ENCODE data around the gene CNN2. TPM values are rescaled to one million over a fixed set of nuclear protein-coding genes. Genes with fewer than 3 reads are reported as not detected.

The CNN2 gene
- total RNA-seq, 1 experiment from 2014 or later, result 524 TPM

GRCh38 chr19:1086613-1087012, 60.2 kb downstream of the CNN2 start:
- Histone ChIP-seq H4K20me1 (ENCODE audit: control insufficient read depth, insufficient read depth, insufficient read length) (no peaks in the 10 kb centered on the region), H3K27ac (ENCODE audit: insufficient read length, low read depth, low read length) (no peak overlapping the region), H2AFZ (ENCODE audit: low read length) (no peak overlapping the region), H3T11ph (ENCODE audit: low read length) (no peak overlapping the region), H2BK15ac (ENCODE audit: low read depth, low read length) (no peak overlapping the region), H3K4ac (ENCODE audit: low read depth, low read length) (no peak overlapping the region), H2BK120ac (ENCODE audit: low read depth, low read length, poor library complexity, severe bottlenecking) (no peak overlapping the region), H3K23ac (ENCODE audit: insufficient read length, low read depth, low read length) (no peak overlapping the region), H3K56ac (ENCODE audit: insufficient read length, low read depth, low read length) (no peak overlapping the region), H3K18ac (ENCODE audit: insufficient read length, low read depth, low read length) (no peak overlapping the region), H3K9me3 (ENCODE audit: control insufficient read depth, low read depth, low read length) (no peaks in the 10 kb centered on the region), H2BK20ac (ENCODE audit: low read depth, low read length, poor library complexity, severe bottlenecking) (no peak overlapping the region), H3K4me1 (ENCODE audit: insufficient read depth, low read length) (no peaks in the 10 kb centered on the region), H2AK5ac (ENCODE audit: insufficient read length, low read length) (no peak overlapping the region), H3K14ac (ENCODE audit: insufficient read depth, low read length) (no peak overlapping the region), H3K23me2 (ENCODE audit: insufficient read length, low read depth, low read length, poor library complexity, severe bottlenecking) (no peaks in the 10 kb centered on the region), H3K9ac (ENCODE audit: extremely low read depth, insufficient read length, low read length) (no peak overlapping the region), H4K91ac (ENCODE audit: insufficient read length, low read depth, low read length) (no peak overlapping the region), H2BK12ac (ENCODE audit: insufficient read length, low read depth, low read length) (no peak overlapping the region), H2BK5ac (ENCODE audit: insufficient read length, low read length) (no peak overlapping the region), H4K8ac (replicated peaks; ENCODE audit: insufficient read length, low read depth, low read length) (no peak overlapping the region), H3K4me2 (ENCODE audit: insufficient read depth, insufficient read length, low read length) (no peak overlapping the region), H3K79me1 (ENCODE audit: insufficient read depth, low read depth, low read length, poor library complexity, severe bottlenecking) (no peaks in the 10 kb centered on the region), H4K5ac (ENCODE audit: insufficient read length, low read depth, low read length) (no peak overlapping the region), H3K27me3 (ENCODE audit: insufficient read depth, low read length) (no peaks in the 10 kb centered on the region), H3K79me2 (ENCODE audit: insufficient read depth, low read length) (no peaks in the 10 kb centered on the region)
- H3K36me3 Mint-ChIP-seq (ENCODE audit: insufficient read depth in 1 of 3, low read depth in 3 of 3), result peaks cover 17 to 41% (median 38%) of the 10 kb centered on the region in 3 experiments; a peak in 6 of 7 replicates
- no peak for TF ChIP-seq CTCF (conservative IDR thresholded peaks at IDR 0.05)
- WGBS (ENCODE audit: extremely low coverage, insufficient read length, low lambda C conversion rate), result no CpG with 5 or more reads among the region's 21 CpGs
- H3K27ac Mint-ChIP-seq, result no peak overlapping the region
- peaks cover 2 to 3% of the 10 kb centered on the region in 2 experiments; a peak in 2 of 4 replicates for H3K4me1 Mint-ChIP-seq
- H3K4me3 Mint-ChIP-seq, result no peak overlapping the region
- H3K27me3 Mint-ChIP-seq (ENCODE audit: low read depth), result no peaks in the 10 kb centered on the region; the same call in 1 of the 2 replicates
- no peaks in the 10 kb centered on the region for H3K9me3 Mint-ChIP-seq
- no peak for DNase-seq

Measured in H9 (cell line).